HepG2 (cell line): ENCODE measurements around the gene JPT1. TPM values are rescaled to one million over a fixed set of nuclear protein-coding genes. Genes with fewer than 3 reads are reported as not detected.

Source experiments
- ARNTL ChIP-seq: sonication (generic); formaldehyde crosslinking; IDR thresholded peaks from 2 replicates; pipeline ENCODE4 v1.4.0; 2020; ENCODE audit warnings: mild to moderate bottlenecking, missing genetic modification reagents
- ATF7 ChIP-seq, 2 experiments: fragments of 450-650 bp in 1 of 2; sonication (generic) in 1 of 2; formaldehyde crosslinking in 1 of 2; IDR thresholded peaks; 2 replicates each; pipeline versions ENCODE4 v1.4.0 to v1.6.1; 2016 to 2020; ENCODE audit warnings: antibody characterized with exemption in 1 of 2, mild to moderate bottlenecking in 1 of 2, missing genetic modification reagents in 1 of 2
- BRCA1 ChIP-seq: sonication (generic); formaldehyde crosslinking; IDR thresholded peaks from 2 replicates; pipeline ENCODE4 v1.4.0; 2020; ENCODE audit warnings: missing genetic modification reagents
- DPF2 ChIP-seq: sonication (generic); formaldehyde crosslinking; IDR thresholded peaks from 2 replicates; pipeline ENCODE4 v1.4.0; 2020; ENCODE audit warnings: mild to moderate bottlenecking, low read depth, missing genetic modification reagents, borderline replicate concordance
- FOXK1 ChIP-seq: sonication (generic); formaldehyde crosslinking; IDR thresholded peaks from 2 replicates; pipeline ENCODE4 v1.4.0; 2020; ENCODE audit warnings: low read depth, missing genetic modification reagents, borderline replicate concordance
- HIVEP1 ChIP-seq: sonication (generic); formaldehyde crosslinking; IDR thresholded peaks from 2 replicates; pipeline ENCODE4 v1.4.0; 2020; ENCODE audit warnings: mild to moderate bottlenecking, missing genetic modification reagents
- HNF1B ChIP-seq: sonication (generic); formaldehyde crosslinking; IDR thresholded peaks from 2 replicates; pipeline ENCODE4 v1.5.1; 2020; ENCODE audit warnings: mild to moderate bottlenecking, moderate library complexity, missing genetic modification reagents
- NFE2L2 ChIP-seq: fragments of 150-350 bp; IDR thresholded peaks from 2 replicates; pipeline ENCODE4 v1.6.1; 2014; ENCODE audit warnings: low read length
- NFIC ChIP-seq: IDR thresholded peaks from 2 replicates; pipeline ENCODE4 v1.6.1; 2012; ENCODE audit warnings: mild to moderate bottlenecking, low read length, inconsistent platforms
- NRL ChIP-seq: sonication (generic); formaldehyde crosslinking; IDR thresholded peaks from 2 replicates; pipeline ENCODE4 v1.5.0; 2020; ENCODE audit warnings: missing genetic modification reagents, mild to moderate bottlenecking, moderate library complexity, borderline replicate concordance
- SAFB2 ChIP-seq: sonication (generic); formaldehyde crosslinking; IDR thresholded peaks from 2 replicates; pipeline ENCODE4 v1.5.1; 2020; ENCODE audit warnings: missing genetic modification reagents, low read depth, mild to moderate bottlenecking, borderline replicate concordance
- TAF1 ChIP-seq: sonication (generic); formaldehyde crosslinking; IDR thresholded peaks from 2 replicates; pipeline ENCODE4 v1.4.0; 2020; ENCODE audit warnings: missing genetic modification reagents
- TOPORS ChIP-seq: sonication (generic); formaldehyde crosslinking; IDR thresholded peaks from 2 replicates; pipeline ENCODE4 v1.8.0; 2023; ENCODE audit warnings: mild to moderate bottlenecking, missing genetic modification reagents
- ZNF234 ChIP-seq: sonication (generic); formaldehyde crosslinking; conservative IDR thresholded peaks from 2 replicates; pipeline ENCODE4 v1.5.1; 2020; ENCODE audit warnings: mild to moderate bottlenecking, missing genetic modification reagents
- ZNF235 ChIP-seq: sonication (generic); formaldehyde crosslinking; IDR thresholded peaks from 2 replicates; pipeline ENCODE4 v1.8.1; 2023; ENCODE audit warnings: mild to moderate bottlenecking, missing genetic modification reagents, borderline replicate concordance
- ZNF317 ChIP-seq: sonication (generic); formaldehyde crosslinking; IDR thresholded peaks from 2 replicates; pipeline ENCODE4 v1.5.0; 2020; ENCODE audit warnings: mild to moderate bottlenecking, missing genetic modification reagents
- ZNF501 ChIP-seq: sonication (generic); formaldehyde crosslinking; IDR thresholded peaks from 2 replicates; pipeline ENCODE4 v1.5.1; 2020; ENCODE audit warnings: mild to moderate bottlenecking, moderate library complexity, missing genetic modification reagents
- ZNF558 ChIP-seq: sonication (generic); formaldehyde crosslinking; IDR thresholded peaks from 2 replicates; pipeline ENCODE4 v1.9.0; 2022; ENCODE audit warnings: mild to moderate bottlenecking, missing genetic modification reagents, borderline replicate concordance
- ZNF589 ChIP-seq: sonication (generic); formaldehyde crosslinking; conservative IDR thresholded peaks from 2 replicates; pipeline ENCODE4 v1.8.0; 2022; ENCODE audit warnings: mild to moderate bottlenecking, moderate library complexity, missing genetic modification reagents
- ZNF713 ChIP-seq: sonication (generic); formaldehyde crosslinking; IDR thresholded peaks from 2 replicates; pipeline ENCODE4 v1.4.0; 2020; ENCODE audit warnings: mild to moderate bottlenecking, missing genetic modification reagents
- ZNF747 ChIP-seq: sonication (generic); formaldehyde crosslinking; IDR thresholded peaks from 2 replicates; pipeline ENCODE4 v1.8.1; 2023; ENCODE audit warnings: missing genetic modification reagents, mild to moderate bottlenecking, borderline replicate concordance
- polyA plus RNA-seq, 8 experiments: library from polyadenylated mRNA; depleted of rRNA in 3 of 8; stranded (reverse) in 7 of 8; unstranded in 1 of 8; fragments of >200 nt; fragmentation: Illumina TruSeq in 4 of 8; extraction: Trizol in 4 of 8; gene quantifications; 2 replicates each; pipeline versions ENCODE4 v1.2.1 to v1.2.3, GENCODE V29; 2011 to 2016; ENCODE audit warnings: low read depth in 4 of 8, missing spikeins in 1 of 8, mixed read lengths in 1 of 8; ENCODE audit not compliant: insufficient read depth in 1 of 8
- total RNA-seq, 5 experiments: library from RNA; depleted of rRNA; stranded (reverse); fragments of >200 nt; fragmentation: Illumina TruSeq; extraction: Trizol; gene quantifications; 2 replicates each; pipeline ENCODE4 v1.2.3, GENCODE V29; 2016; ENCODE audit warnings: low read depth in 1 of 5
- TF ChIP-seq, protein P1 (sequence below): sonication (generic); formaldehyde crosslinking; IDR thresholded peaks from 2 replicates; pipeline ENCODE4 v1.9.0; 2022; ENCODE audit warnings: missing genetic modification reagents, mild to moderate bottlenecking, borderline replicate concordance
- TF ChIP-seq, protein P2 (sequence below): conservative IDR thresholded peaks from 2 replicates; pipeline ENCODE4 v1.6.1; 2018; ENCODE audit warnings: missing genetic modification reagents
- TF ChIP-seq, protein P3 (sequence below): sonication (generic); formaldehyde crosslinking; IDR thresholded peaks from 2 replicates; pipeline ENCODE4 v1.4.0; 2020; ENCODE audit warnings: mild to moderate bottlenecking, missing genetic modification reagents

Gene JPT1
- total and polyA plus RNA-seq, 2 of the 13 experiments (the other 11 are each of a cell fraction or from before 2014, with no cell fraction given): 43.3 to 256 TPM

GRCh38 chr17:75181608-75182318 lies 27.5 kb upstream of the JPT1 start (continued):
- no peak for TF ChIP-seq NFE2L2
- TF ChIP-seq, protein P1, sequence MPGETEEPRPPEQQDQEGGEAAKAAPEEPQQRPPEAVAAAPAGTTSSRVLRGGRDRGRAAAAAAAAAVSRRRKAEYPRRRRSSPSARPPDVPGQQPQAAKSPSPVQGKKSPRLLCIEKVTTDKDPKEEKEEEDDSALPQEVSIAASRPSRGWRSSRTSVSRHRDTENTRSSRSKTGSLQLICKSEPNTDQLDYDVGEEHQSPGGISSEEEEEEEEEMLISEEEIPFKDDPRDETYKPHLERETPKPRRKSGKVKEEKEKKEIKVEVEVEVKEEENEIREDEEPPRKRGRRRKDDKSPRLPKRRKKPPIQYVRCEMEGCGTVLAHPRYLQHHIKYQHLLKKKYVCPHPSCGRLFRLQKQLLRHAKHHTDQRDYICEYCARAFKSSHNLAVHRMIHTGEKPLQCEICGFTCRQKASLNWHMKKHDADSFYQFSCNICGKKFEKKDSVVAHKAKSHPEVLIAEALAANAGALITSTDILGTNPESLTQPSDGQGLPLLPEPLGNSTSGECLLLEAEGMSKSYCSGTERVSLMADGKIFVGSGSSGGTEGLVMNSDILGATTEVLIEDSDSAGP: 0 out of 2 replicates have a peak, but pooled peaks have one; percentile 29
- TF ChIP-seq ATF7 (IDR thresholded peaks at IDR 0.05): no peak
- TF ChIP-seq ATF7 (CRISPR knock-in tag; IDR thresholded peaks at IDR 0.05): peak; percentile 56; the same call in 1 of the 2 replicates
- peak; percentile 11; the same call in 1 of the 2 replicates for TF ChIP-seq ZNF317 (CRISPR knock-in tag)
- no peak for TF ChIP-seq BRCA1
- TF ChIP-seq, protein P2, sequence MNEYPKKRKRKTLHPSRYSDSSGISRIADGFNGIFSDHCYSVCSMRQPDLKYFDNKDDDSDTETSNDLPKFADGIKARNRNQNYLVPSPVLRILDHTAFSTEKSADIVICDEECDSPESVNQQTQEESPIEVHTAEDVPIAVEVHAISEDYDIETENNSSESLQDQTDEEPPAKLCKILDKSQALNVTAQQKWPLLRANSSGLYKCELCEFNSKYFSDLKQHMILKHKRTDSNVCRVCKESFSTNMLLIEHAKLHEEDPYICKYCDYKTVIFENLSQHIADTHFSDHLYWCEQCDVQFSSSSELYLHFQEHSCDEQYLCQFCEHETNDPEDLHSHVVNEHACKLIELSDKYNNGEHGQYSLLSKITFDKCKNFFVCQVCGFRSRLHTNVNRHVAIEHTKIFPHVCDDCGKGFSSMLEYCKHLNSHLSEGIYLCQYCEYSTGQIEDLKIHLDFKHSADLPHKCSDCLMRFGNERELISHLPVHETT (CRISPR knock-in tag): no peak
- 0 out of 2 replicates have a peak, but pooled peaks have one; percentile 60 for TF ChIP-seq ZNF234
- peak; percentile 80; the same call in 1 of the 2 replicates for TF ChIP-seq ZNF501 (CRISPR knock-in tag)
- TF ChIP-seq ZNF589 (CRISPR knock-in tag): no peak
- TF ChIP-seq NRL (CRISPR knock-in tag): peak; percentile 40; the same call in 1 of the 2 replicates
- TF ChIP-seq ARNTL: 0 out of 2 replicates have a peak, but pooled peaks have one; percentile 12
- TF ChIP-seq ZNF235 (CRISPR knock-in tag): peak; percentile 1; the same call in 1 of the 2 replicates
- TF ChIP-seq ZNF747 (CRISPR knock-in tag): 0 out of 2 replicates have a peak, but pooled peaks have one; percentile 14
- TF ChIP-seq TAF1 (CRISPR knock-in tag): no peak; the same call in 1 of the 2 replicates
- TF ChIP-seq, protein P3, sequence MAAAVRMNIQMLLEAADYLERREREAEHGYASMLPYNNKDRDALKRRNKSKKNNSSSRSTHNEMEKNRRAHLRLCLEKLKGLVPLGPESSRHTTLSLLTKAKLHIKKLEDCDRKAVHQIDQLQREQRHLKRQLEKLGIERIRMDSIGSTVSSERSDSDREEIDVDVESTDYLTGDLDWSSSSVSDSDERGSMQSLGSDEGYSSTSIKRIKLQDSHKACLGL: peak; percentile 27
- TF ChIP-seq HNF1B (CRISPR knock-in tag): peak; percentile 51; the same call in 1 of the 2 replicates
- peak; percentile 73; the same call in 1 of the 2 replicates for TF ChIP-seq SAFB2 (CRISPR knock-in tag)
- TF ChIP-seq HIVEP1 (CRISPR knock-in tag): 0 out of 2 replicates have a peak, but pooled peaks have one; percentile 33
- 0 out of 2 replicates have a peak, but pooled peaks have one; percentile 21 for TF ChIP-seq NFIC
- TF ChIP-seq DPF2 (CRISPR knock-in tag): 0 out of 2 replicates have a peak, but pooled peaks have one; percentile 25
- no peak for TF ChIP-seq FOXK1 (CRISPR knock-in tag)
- TF ChIP-seq TOPORS (CRISPR knock-in tag): 0 out of 2 replicates have a peak, but pooled peaks have one; percentile 14
- 0 out of 2 replicates have a peak, but pooled peaks have one; percentile 34 for TF ChIP-seq ZNF713 (CRISPR knock-in tag)
- 0 out of 2 replicates have a peak, but pooled peaks have one; percentile 19 for TF ChIP-seq ZNF558
